Stimulated activated naive B cell treated with anti-CD40 and anti-IgM and Interleukin-4, amounts not matched to agents 10 μg/mL and 1 μg/mL and 100 μg/mL, for 72 hours (primary cell): ENCODE measurements around the gene HOXA2.
A peak's percentile ranks its signal among the peaks of the same experiment; 100 is the strongest.

ENCODE experiments used
- ATAC-seq, 2 donors: fragments of 150-1000 bp; cut with Tn5 transposase; replicated peaks; 2 replicates each; pipeline ENCODE4 v1.10.0; 2021; ENCODE audit warnings: moderate library complexity in 1 of 2
- DNase-seq: peaks from one replicate; pipeline ENCODE4 v3.0.0; 2021
- H3K27ac Mint-ChIP-seq: one replicate; pipeline ENCODE4 v1.8.0; 2022; ENCODE audit warnings: mild to moderate bottlenecking, mixed read lengths
- H3K27me3 Mint-ChIP-seq, 2 donors: one replicate each; pipeline ENCODE4 v1.8.0; 2022; ENCODE audit warnings: mixed read lengths in 2 of 2
- H3K36me3 Mint-ChIP-seq, 2 donors: one replicate each; pipeline ENCODE4 v1.8.0; 2022; ENCODE audit warnings: mixed read lengths in 2 of 2, mild to moderate bottlenecking in 1 of 2
- H3K4me1 Mint-ChIP-seq, 2 donors: one replicate each; pipeline ENCODE4 v1.8.0; 2022; ENCODE audit warnings: mixed read lengths in 2 of 2, mild to moderate bottlenecking in 1 of 2
- H3K4me3 Mint-ChIP-seq, 2 donors: one replicate each; pipeline ENCODE4 v1.8.0; 2022; ENCODE audit warnings: mild to moderate bottlenecking in 2 of 2, mixed read lengths in 2 of 2, moderate library complexity in 1 of 2
- H3K9me3 Mint-ChIP-seq, 2 donors: one replicate each; pipeline ENCODE4 v1.8.0; 2022; ENCODE audit warnings: mixed read lengths in 2 of 2, mild to moderate bottlenecking in 1 of 2

Gene HOXA2

DNA sequence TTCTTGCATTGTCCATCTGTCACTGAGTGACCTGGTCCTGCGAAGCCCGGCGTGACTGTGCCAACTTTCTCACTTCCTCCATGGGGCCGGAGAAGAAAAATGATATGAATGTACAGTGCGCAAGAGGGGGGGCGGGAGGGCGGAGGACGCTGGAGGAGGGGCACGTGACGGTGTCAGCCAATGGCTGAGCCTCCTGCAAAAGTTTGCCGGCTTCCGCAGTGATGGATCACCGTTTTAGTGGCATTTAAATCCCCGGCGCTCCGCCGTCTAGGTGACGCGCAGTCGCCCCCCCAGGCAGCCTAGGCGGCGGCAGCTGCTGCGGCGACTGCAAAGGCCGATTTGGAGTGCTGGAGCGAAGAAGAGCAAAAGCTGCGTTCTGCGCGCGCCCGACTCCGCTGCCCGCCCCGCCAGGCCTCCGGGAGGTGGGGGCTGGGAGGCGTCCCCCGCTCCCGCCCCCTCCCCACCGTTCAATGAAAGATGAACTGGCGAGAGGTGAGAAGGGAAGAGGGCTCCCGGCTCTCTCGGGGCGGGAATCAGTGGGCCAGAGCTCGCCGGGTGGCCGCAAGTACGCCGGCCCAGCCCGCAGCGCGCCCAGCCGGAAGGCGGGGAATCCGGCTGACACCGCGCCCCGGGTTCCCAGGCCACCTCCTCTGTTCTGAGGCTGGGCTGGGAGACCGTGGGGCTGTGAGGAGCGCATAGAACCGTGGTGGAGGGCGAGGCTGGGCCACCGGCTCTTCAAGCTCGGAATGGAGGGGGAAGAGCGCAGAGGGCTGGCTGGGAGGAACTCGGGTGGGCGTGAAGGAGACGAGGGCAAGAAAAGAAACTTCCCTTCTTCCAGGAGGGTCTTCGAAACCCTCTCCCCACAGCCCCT is 6.4 kb downstream of the HOXA2 start, which contains the start of gene HOXA1:
HOXA1 (minus strand) TSS at position 104 of the 871 bp plus-strand sequence; CDS start at position 16, 88 bp downstream.
- H3K36me3 Mint-ChIP-seq: peaks cover 5 to 22% of the 10 kb centered on the region in 2 donors
- peaks cover 31 to 50% of the 10 kb centered on the region in 2 donors for H3K4me1 Mint-ChIP-seq

GRCh38 chr7:27095050-27095896 is 7.2 kb downstream of the HOXA2 start:
- H3K4me1 Mint-ChIP-seq: peaks cover 31 to 50% of the 10 kb centered on the region in 2 donors

More for the DNA sequence above, 6.4 kb downstream of the HOXA2 start, which contains the start of gene HOXA1:
- peaks cover 75 to 92% of the 10 kb centered on the region in 2 donors for H3K27me3 Mint-ChIP-seq
- no peaks in the 10 kb centered on the region for H3K9me3 Mint-ChIP-seq
- DNase-seq: peak; percentile 82
- peak within 1 kb of the TSS; percentile 88 to 90 for H3K4me3 Mint-ChIP-seq
- peak; percentile 84 to 87 for ATAC-seq
- peak within 1 kb of the TSS; percentile 91 for H3K27ac Mint-ChIP-seq

DNA sequence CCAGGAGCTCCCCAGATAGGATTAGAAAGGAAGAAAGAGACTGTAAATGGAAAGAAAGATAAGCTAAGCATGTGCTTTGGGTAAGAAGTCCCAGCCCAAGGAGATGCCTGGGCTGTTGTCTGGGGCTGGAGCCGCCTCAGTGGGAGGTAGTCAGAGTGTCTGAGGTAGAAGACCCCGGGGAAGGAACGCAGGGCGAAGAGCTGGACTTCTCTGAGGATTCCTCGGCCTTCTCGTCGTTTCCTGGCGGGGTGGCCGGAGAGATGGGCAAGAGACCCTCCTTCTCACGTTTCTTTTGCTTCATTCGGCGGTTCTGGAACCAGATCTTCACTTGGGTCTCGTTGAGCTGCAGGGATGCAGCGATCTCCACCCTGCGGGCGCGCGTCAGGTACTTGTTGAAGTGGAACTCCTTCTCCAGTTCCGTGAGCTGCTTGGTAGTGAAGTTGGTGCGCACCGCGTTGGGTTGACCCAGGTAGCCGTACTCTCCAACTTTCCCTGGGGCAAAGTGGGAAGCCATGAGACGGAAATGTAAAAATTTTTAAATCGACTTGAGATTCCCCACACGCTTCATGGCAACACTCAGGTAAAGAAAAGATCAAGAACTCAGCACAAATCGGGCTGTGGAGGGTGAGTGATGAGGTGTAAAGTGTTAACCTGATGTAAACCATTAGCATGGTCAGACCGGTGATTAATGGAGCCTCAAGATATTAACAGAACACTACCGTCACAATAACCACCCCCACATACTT is 8.0 kb downstream of the HOXA2 start:
- peaks cover 76 to 91% of the 10 kb centered on the region in 2 donors for H3K27me3 Mint-ChIP-seq
- DNase-seq: no peak
- H3K27ac Mint-ChIP-seq: peak overlapping the region; percentile 56
- peak overlapping the region in 1 of 2 donors; percentile 88 for H3K4me3 Mint-ChIP-seq
- ATAC-seq: no peak
- H3K9me3 Mint-ChIP-seq: no peaks in the 10 kb centered on the region
- H3K36me3 Mint-ChIP-seq: peaks cover 3 to 11% of the 10 kb centered on the region in 2 donors
- peaks cover 31 to 46% of the 10 kb centered on the region in 2 donors for H3K4me1 Mint-ChIP-seq

More at GRCh38 chr7:27095050-27095896, 7.2 kb downstream of the HOXA2 start:
- no peaks in the 10 kb centered on the region for H3K9me3 Mint-ChIP-seq
- H3K36me3 Mint-ChIP-seq: peaks cover 5 to 15% of the 10 kb centered on the region in 2 donors
- H3K27me3 Mint-ChIP-seq: peaks cover 75 to 92% of the 10 kb centered on the region in 2 donors
- peak overlapping the region; percentile 91 for H3K27ac Mint-ChIP-seq
- DNase-seq (no peak), ATAC-seq (peak; percentile 35 to 37)
- peak overlapping the region; percentile 88 to 90 for H3K4me3 Mint-ChIP-seq

DNA sequence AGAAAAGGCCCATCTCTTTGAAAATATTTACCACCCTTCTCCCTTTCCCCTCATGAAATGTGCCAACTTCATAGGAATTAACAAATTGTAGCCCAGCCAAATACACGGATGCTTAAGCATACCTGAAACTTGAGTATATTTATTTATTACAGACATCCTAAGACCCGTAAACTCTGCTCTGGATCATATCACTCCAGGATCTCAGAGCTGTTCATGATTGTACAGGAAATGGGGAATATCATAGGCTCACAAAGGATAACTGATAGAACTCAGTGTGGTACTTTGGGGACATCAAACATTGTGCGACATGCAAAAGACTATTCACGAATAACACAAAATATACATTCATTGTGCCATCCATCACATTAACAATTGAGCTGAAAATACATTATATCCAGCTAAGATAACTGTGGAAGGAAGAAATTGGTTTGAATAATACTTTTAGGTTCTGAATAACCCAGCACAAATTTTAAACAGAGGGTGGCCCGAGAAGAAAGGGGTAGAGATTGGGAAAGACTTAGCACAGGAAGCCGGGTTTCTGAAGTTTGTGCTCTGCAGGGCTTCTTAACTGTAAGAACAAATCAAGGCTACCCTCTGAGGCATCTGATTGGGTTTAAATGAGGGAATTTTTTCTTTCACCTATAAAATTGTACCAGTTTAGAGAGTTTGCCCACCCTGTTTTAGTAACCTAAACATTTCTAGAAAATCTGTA is 9.1 kb downstream of the HOXA2 start:
- no peak for DNase-seq
- Mint-ChIP-seq H3K4me1 (peaks cover 22 to 35% of the 10 kb centered on the region in 2 donors), H3K9me3 (peaks cover 0 to 2% of the 10 kb centered on the region in 2 donors), H3K36me3 (peaks cover 4 to 5% of the 10 kb centered on the region in 2 donors), H3K27ac (no peak overlapping the region), H3K27me3 (peaks cover 76 to 89% of the 10 kb centered on the region in 2 donors), H3K4me3 (no peak overlapping the region)
- ATAC-seq: no peak

- Mint-ChIP-seq H3K4me3 (no peak overlapping the region), H3K36me3 (peaks cover 4 to 5% of the 10 kb centered on the region in 2 donors), H3K9me3 (peaks cover 0 to 2% of the 10 kb centered on the region in 2 donors), H3K4me1 (peaks cover 19 to 32% of the 10 kb centered on the region in 2 donors), H3K27ac (no peak overlapping the region), H3K27me3 (peaks cover 74 to 89% of the 10 kb centered on the region in 2 donors)
- no peak for ATAC-seq
- DNase-seq: no peak
Observed at GRCh38 chr7:27092819-27093110, 9.7 kb downstream of the HOXA2 start.

- DNase-seq (no peak), ATAC-seq (no peak)
- Mint-ChIP-seq H3K4me1 (peaks cover 14 to 31% of the 10 kb centered on the region in 2 donors), H3K4me3 (no peak overlapping the region), H3K9me3 (peaks cover 0 to 2% of the 10 kb centered on the region in 2 donors), H3K27me3 (peaks cover 75 to 89% of the 10 kb centered on the region in 2 donors), H3K27ac (no peak overlapping the region), H3K36me3 (peaks cover 2 to 5% of the 10 kb centered on the region in 2 donors)
Observed at GRCh38 chr7:27091941-27092818, 10.3 kb downstream of the HOXA2 start.

- peaks cover 75 to 89% of the 10 kb centered on the region in 2 donors for H3K27me3 Mint-ChIP-seq
- H3K9me3 Mint-ChIP-seq: peaks cover 0 to 2% of the 10 kb centered on the region in 2 donors
- peaks cover 0 to 5% of the 10 kb centered on the region in 2 donors for H3K36me3 Mint-ChIP-seq
- DNase-seq (no peak), ATAC-seq (no peak)
- no peak overlapping the region for H3K4me3 Mint-ChIP-seq
- no peak overlapping the region for H3K27ac Mint-ChIP-seq
- H3K4me1 Mint-ChIP-seq: peaks cover 11 to 26% of the 10 kb centered on the region in 2 donors
Observed at GRCh38 chr7:27091105-27091504, 11.4 kb downstream of the HOXA2 start.

- no peak for ATAC-seq
Observed at GRCh38 chr7:27088002-27088922, 14.2 kb downstream of the HOXA2 start.

DNA sequence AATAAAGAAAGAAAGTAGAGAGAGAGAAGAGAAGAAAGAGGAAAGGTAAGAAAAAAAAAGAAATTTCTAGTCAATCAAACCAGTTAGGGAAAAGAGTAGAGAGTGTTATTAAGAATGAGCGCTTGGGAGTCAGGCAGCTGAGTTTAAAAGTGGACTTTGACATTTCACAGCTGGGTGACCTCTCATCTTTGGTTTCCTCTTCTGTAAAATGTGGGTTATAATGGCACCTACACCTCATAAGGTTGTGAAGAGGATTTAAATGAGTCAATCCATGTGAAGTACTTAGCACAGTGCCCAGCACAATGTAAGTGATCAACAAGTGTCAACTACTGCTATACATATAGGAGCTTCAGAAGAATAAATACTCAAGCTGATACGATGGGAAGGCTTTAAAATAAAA is 18.8 kb downstream of the HOXA2 start:
- DNase-seq (no peak), ATAC-seq (peak; percentile 97 to 98)
- Mint-ChIP-seq H3K9me3 (no peaks in the 10 kb centered on the region), H3K36me3 (no peaks in the 10 kb centered on the region), H3K4me1 (peaks cover 8 to 23% of the 10 kb centered on the region in 2 donors), H3K4me3 (peak overlapping the region; percentile 1 to 9), H3K27ac (no peak overlapping the region), H3K27me3 (peaks cover 23 to 28% of the 10 kb centered on the region in 2 donors)

More at GRCh38 chr7:27088002-27088922, 14.2 kb downstream of the HOXA2 start:
- Mint-ChIP-seq H3K4me3 (peak overlapping the region; percentile 64 to 68), H3K27ac (peak overlapping the region; percentile 88), H3K36me3 (peaks cover 0 to 4% of the 10 kb centered on the region in 2 donors), H3K4me1 (peaks cover 5 to 14% of the 10 kb centered on the region in 2 donors), H3K27me3 (peaks cover 58 to 66% of the 10 kb centered on the region in 2 donors), H3K9me3 (peaks cover 0 to 2% of the 10 kb centered on the region in 2 donors)
- DNase-seq: no peak

- no peak for DNase-seq
- H3K27me3 Mint-ChIP-seq: peaks cover 10 to 15% of the 10 kb centered on the region in 2 donors
- no peaks in the 10 kb centered on the region for H3K36me3 Mint-ChIP-seq
- no peak overlapping the region for H3K4me3 Mint-ChIP-seq
- no peak overlapping the region for H3K27ac Mint-ChIP-seq
- no peak for ATAC-seq
- H3K9me3 Mint-ChIP-seq: no peaks in the 10 kb centered on the region
- peaks cover 7 to 15% of the 10 kb centered on the region in 2 donors for H3K4me1 Mint-ChIP-seq
Observed at GRCh38 chr7:27082171-27082570, 20.3 kb downstream of the HOXA2 start.

DNA sequence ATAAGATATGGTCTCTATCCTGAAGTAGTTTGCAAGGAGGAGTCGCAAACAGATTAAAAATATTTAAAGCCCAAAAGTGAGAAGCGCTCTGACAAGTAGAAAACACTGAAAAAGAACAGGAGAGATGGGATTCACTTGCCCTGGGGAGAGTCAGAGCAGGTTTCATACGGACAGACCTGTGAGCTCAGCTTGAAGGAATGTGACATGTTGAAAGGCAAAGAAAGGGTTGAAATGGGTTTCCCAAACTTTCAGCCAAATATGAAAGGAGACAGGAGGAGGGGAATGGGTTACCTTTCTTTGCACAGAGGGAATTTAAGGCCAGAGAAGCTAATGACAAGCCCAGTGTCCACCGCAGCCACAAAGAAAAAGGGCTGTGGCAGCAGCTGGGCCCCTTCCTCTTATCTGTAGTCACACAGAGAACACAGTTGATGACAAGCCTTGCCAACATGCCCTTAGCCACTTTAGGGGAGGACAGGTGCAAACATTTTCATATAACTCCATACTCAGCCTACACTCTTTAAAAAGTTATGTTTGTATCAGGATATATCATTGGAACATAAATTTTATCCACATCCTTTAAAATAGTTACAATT is 21.5 kb downstream of the HOXA2 start:
- no peaks in the 10 kb centered on the region for H3K9me3 Mint-ChIP-seq
- H3K27ac Mint-ChIP-seq: no peak overlapping the region
- peaks cover 7 to 15% of the 10 kb centered on the region in 2 donors for H3K4me1 Mint-ChIP-seq
- no peaks in the 10 kb centered on the region for H3K36me3 Mint-ChIP-seq
- DNase-seq: no peak
- ATAC-seq: no peak
- no peak overlapping the region for H3K4me3 Mint-ChIP-seq
- peaks cover 6 to 8% of the 10 kb centered on the region in 2 donors for H3K27me3 Mint-ChIP-seq
